Endothelial cell of umbilical vein (primary cell): ENCODE data around the gene IFT88.

Source experiments
- CTCF ChIP-seq, 2 donors: IDR thresholded peaks; 1 replicate in 1 of 2; 2 replicates in 1 of 2; pipeline ENCODE4 v1.5.1; 2011; ENCODE audit warnings: low read length in 2 of 2, mild to moderate bottlenecking in 2 of 2, moderate library complexity in 2 of 2, control low read depth in 1 of 2, inconsistent platforms in 1 of 2, low read depth in 1 of 2; ENCODE audit not compliant: insufficient read depth in 1 of 2; ENCODE audit errors: extremely low read depth in 1 of 2
- EZH2 ChIP-seq: IDR thresholded peaks from 2 replicates; pipeline ENCODE4 v1.6.1; 2012; ENCODE audit warnings: borderline replicate concordance, low read depth, mild to moderate bottlenecking, moderate library complexity, low read length, inconsistent platforms; ENCODE audit not compliant: severe bottlenecking
- JUN ChIP-seq: IDR thresholded peaks from 2 replicates; pipeline ENCODE4 v1.6.1; 2011; ENCODE audit warnings: borderline replicate concordance, low read depth; ENCODE audit not compliant: insufficient read length, insufficient read depth
- MAX ChIP-seq: IDR thresholded peaks from 2 replicates; pipeline ENCODE4 v1.6.1; 2011; ENCODE audit not compliant: insufficient read depth, insufficient read length
- MYC ChIP-seq: IDR thresholded peaks from one replicate; pipeline ENCODE4 v1.6.1; 2011; ENCODE audit warnings: mild to moderate bottlenecking, low read depth, low read length
- POLR2A ChIP-seq: IDR thresholded peaks from 2 replicates; pipeline ENCODE4 v1.6.1; 2012; ENCODE audit warnings: low read depth, mild to moderate bottlenecking, control low read depth, low read length
- POLR2AphosphoS5 ChIP-seq: IDR thresholded peaks from 2 replicates; pipeline ENCODE4 v1.6.1; 2012; ENCODE audit warnings: low read depth, mild to moderate bottlenecking, control low read depth, low read length, moderate library complexity; ENCODE audit not compliant: insufficient read depth

DNA sequence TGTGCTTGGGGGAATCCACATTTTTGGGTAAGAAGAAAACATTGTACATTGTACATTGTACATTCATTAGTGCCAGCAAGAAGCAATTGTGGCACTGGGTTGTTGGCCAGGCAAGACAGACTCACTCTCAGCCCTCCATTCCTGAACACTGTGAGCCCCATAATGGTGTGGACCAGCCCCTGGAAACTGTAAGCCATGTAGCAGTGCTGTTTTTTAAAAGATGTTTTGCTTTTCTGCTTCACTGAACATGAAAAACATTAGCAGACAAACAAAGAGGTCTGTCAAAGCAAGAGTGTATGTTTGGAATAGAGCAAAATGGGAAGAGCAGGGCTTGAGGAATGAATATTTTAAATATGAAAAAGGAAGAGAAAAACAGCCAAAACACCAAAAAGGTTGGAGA lies 97.4 kb downstream of the IFT88 start:
- no peak for TF ChIP-seq CTCF (IDR thresholded peaks at IDR 0.05; ENCODE audit: extremely low read depth in 1 of 2, insufficient read depth in 1 of 2, low read depth in 1 of 2, low read length in 2 of 2)
- no peak for TF ChIP-seq MAX
- TF ChIP-seq POLR2A: no peak
- no peak for TF ChIP-seq JUN
- TF ChIP-seq POLR2AphosphoS5: no peak
- TF ChIP-seq EZH2: no peak
- no peak for TF ChIP-seq MYC
